Measurements from ENCODE around the gene SHROOM3. TPM values are rescaled to one million over a fixed set of nuclear protein-coding genes. Genes with fewer than 3 reads are reported as not detected.
"Not testable (repeated sequence)": the region's sequence is repeated elsewhere in the genome, so short reads cannot be mapped to it uniquely, and the experiment has no call there.

The SHROOM3 gene
- polyA plus RNA-seq, 1 donor, result 28.6 TPM

- peak; percentile 86 for DNase-seq
Measured at GRCh38 chr4:76589872-76590797, 155.1 kb downstream of the SHROOM3 start.

GRCh38 chr4:76590798-76591281 lies 155.8 kb downstream of the SHROOM3 start:
- no peak for DNase-seq

- DNase-seq, result no peak
Measured at GRCh38 chr4:76591992-76592391, 157.0 kb downstream of the SHROOM3 start.

GRCh38 chr4:76592460-76592859 lies 157.4 kb downstream of the SHROOM3 start:
- no peak for DNase-seq

GRCh38 chr4:76594173-76594572 lies 159.1 kb downstream of the SHROOM3 start:
- no peak for DNase-seq

- DNase-seq, result no peak
Measured at GRCh38 chr4:76595435-76595834, 160.4 kb downstream of the SHROOM3 start.

- no peak for DNase-seq
Measured at GRCh38 chr4:76596713-76597112, 161.7 kb downstream of the SHROOM3 start.

GRCh38 chr4:76597423-76597979 lies 162.5 kb downstream of the SHROOM3 start:
- no peak for DNase-seq

- no peak for DNase-seq
Measured at GRCh38 chr4:76600447-76600846, 165.4 kb downstream of the SHROOM3 start.

GRCh38 chr4:76601791-76602190 lies 166.8 kb downstream of the SHROOM3 start:
- no peak for DNase-seq

- no peak for DNase-seq
Measured at GRCh38 chr4:76605099-76605563, 170.1 kb downstream of the SHROOM3 start.

GRCh38 chr4:76606645-76607265 lies 171.7 kb downstream of the SHROOM3 start:
- DNase-seq, result no peak

- peak; percentile 82 for DNase-seq
Measured at GRCh38 chr4:76607266-76607799, 172.3 kb downstream of the SHROOM3 start.

GRCh38 chr4:76607846-76608245 lies 172.8 kb downstream of the SHROOM3 start:
- no peak for DNase-seq

GRCh38 chr4:76608549-76608948 lies 173.5 kb downstream of the SHROOM3 start:
- not testable (repeated sequence) for DNase-seq

GRCh38 chr4:76610751-76611547 lies 175.9 kb downstream of the SHROOM3 start:
- DNase-seq, result no peak

- no peak for DNase-seq
Measured at GRCh38 chr4:76611616-76612207, 176.7 kb downstream of the SHROOM3 start.

- no peak for DNase-seq
Measured at GRCh38 chr4:76614589-76614988, 179.6 kb downstream of the SHROOM3 start.

- no peak for DNase-seq
Measured at GRCh38 chr4:76615999-76616398, 181.0 kb downstream of the SHROOM3 start.

GRCh38 chr4:76616526-76616925 lies 181.5 kb downstream of the SHROOM3 start:
- DNase-seq, result no peak
